ENCODE results near the gene MARCO. TPM values are rescaled to one million over a fixed set of nuclear protein-coding genes. Genes with fewer than 3 reads are reported as not detected.

The MARCO gene
- polyA plus RNA-seq, 1 experiment: not detected

DNA sequence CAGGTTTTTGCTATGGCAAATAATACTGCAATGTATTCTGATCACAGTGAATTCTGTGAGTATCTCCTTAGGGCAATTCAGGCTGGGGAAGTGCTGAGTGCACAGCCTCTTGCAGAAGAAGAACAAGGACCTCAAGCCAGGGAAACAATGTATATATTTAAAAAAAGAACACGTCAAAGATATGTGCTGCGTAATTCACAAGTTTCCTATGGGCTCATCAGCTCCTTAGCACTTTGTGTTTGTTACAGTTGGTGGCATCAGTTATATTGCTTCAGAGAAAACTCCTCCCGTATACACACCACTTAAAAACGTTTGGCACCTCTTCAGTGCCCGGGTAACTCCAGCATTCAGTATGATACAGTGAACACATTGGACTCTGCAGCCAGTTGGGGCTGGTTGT lies 16.5 kb upstream of the MARCO start:
- TF ChIP-seq, protein P1, sequence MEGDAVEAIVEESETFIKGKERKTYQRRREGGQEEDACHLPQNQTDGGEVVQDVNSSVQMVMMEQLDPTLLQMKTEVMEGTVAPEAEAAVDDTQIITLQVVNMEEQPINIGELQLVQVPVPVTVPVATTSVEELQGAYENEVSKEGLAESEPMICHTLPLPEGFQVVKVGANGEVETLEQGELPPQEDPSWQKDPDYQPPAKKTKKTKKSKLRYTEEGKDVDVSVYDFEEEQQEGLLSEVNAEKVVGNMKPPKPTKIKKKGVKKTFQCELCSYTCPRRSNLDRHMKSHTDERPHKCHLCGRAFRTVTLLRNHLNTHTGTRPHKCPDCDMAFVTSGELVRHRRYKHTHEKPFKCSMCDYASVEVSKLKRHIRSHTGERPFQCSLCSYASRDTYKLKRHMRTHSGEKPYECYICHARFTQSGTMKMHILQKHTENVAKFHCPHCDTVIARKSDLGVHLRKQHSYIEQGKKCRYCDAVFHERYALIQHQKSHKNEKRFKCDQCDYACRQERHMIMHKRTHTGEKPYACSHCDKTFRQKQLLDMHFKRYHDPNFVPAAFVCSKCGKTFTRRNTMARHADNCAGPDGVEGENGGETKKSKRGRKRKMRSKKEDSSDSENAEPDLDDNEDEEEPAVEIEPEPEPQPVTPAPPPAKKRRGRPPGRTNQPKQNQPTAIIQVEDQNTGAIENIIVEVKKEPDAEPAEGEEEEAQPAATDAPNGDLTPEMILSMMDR (IDR thresholded peaks at IDR 0.05; ENCODE audit: low read depth, low read length): no peak
- no peaks in the 10 kb centered on the region for H3K9me3 ChIP-seq (ENCODE audit: control insufficient read depth, insufficient read depth, low read length)
- POLR2A ChIA-PET: no interaction called here
- H3K27me3 ChIP-seq (ENCODE audit: control insufficient read depth, insufficient read depth, low read length): no peaks in the 10 kb centered on the region
- H3K4me3 ChIP-seq (ENCODE audit: low read depth, low read length): no peak overlapping the region
- CTCF ChIA-PET: interaction anchor here (0.6 kb wide), 1 partner anchor 43 kb away, joined by 3 read pairs; no protein-coding TSS in a partner anchor
- no peak for DNase-seq (ENCODE audit: low read depth, low spot score)
- no peak overlapping the region for H3K27ac ChIP-seq (ENCODE audit: low read depth, low read length)

- POLR2A ChIA-PET: no interaction called here
- DNase-seq (ENCODE audit: low read depth, low spot score): no peak
- no peak overlapping the region for H3K27ac ChIP-seq (ENCODE audit: low read depth, low read length)
- H3K27me3 ChIP-seq (ENCODE audit: control insufficient read depth, insufficient read depth, low read length): no peaks in the 10 kb centered on the region
- TF ChIP-seq, protein P1 (IDR thresholded peaks at IDR 0.05; ENCODE audit: low read depth, low read length): no peak
- no peak overlapping the region for H3K4me3 ChIP-seq (ENCODE audit: low read depth, low read length)
- CTCF ChIA-PET: no interaction called here
- H3K9me3 ChIP-seq (ENCODE audit: control insufficient read depth, insufficient read depth, low read length): no peaks in the 10 kb centered on the region
These were observed 16.0 kb upstream of the MARCO start for GRCh38 chr2:118925981-118926380.

DNA sequence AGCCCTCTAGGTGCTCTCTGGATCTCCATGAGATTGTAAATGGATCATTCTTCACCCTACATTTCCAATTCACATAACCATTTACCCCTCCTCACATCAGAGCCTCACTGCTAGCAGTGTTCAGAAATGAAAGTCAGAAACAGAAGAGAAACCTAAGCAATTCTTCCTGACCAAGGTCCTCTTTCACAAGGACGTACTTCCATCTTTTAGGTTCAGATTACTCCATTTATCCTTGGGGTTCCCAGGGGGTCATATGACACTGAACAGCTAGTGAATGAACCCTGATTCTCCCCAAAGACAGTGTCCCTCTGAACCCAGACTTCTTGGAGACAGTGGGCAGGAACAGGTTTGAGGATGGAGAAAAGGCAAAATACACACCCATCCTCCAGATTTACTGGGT lies 12.9 kb upstream of the MARCO start:
- H3K27me3 ChIP-seq (ENCODE audit: control insufficient read depth, insufficient read depth, low read length): no peaks in the 10 kb centered on the region
- ChIA-PET CTCF (no interaction called here), POLR2A (no interaction called here)
- H3K4me3 ChIP-seq (ENCODE audit: low read depth, low read length): no peak overlapping the region
- no peaks in the 10 kb centered on the region for H3K9me3 ChIP-seq (ENCODE audit: control insufficient read depth, insufficient read depth, low read length)
- no peak for DNase-seq (ENCODE audit: low read depth, low spot score)
- no peak overlapping the region for H3K27ac ChIP-seq (ENCODE audit: low read depth, low read length)
- TF ChIP-seq, protein P1 (IDR thresholded peaks at IDR 0.05; ENCODE audit: low read depth, low read length): no peak

DNA sequence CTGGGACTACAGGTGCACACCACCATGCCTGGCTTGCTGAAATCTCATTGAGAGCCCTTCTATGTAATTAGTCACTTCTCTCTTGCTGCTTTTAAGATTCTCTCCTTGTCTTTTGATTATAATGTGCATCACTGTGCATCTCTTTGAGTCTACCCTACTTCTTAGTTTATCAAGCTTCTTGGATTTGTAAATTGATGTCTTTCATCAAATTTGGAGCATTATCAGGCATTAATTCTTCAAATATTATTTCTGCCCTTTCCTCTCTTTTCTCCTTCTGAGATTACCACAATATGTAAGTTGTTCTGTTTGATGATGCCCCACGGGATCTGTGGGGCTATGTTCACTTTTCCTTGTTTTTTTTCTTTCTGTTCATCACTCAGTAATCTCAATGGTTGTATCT lies 9.0 kb upstream of the MARCO start:
- ChIA-PET CTCF (no interaction called here), POLR2A (no interaction called here)
- no peak overlapping the region for H3K4me3 ChIP-seq (ENCODE audit: low read depth, low read length)
- H3K27me3 ChIP-seq (ENCODE audit: control insufficient read depth, insufficient read depth, low read length): no peaks in the 10 kb centered on the region
- DNase-seq (ENCODE audit: low read depth, low spot score): no peak
- TF ChIP-seq, protein P1 (IDR thresholded peaks at IDR 0.05; ENCODE audit: low read depth, low read length): no peak
- no peak overlapping the region for H3K27ac ChIP-seq (ENCODE audit: low read depth, low read length)
- H3K9me3 ChIP-seq (ENCODE audit: control insufficient read depth, insufficient read depth, low read length): no peaks in the 10 kb centered on the region

DNA sequence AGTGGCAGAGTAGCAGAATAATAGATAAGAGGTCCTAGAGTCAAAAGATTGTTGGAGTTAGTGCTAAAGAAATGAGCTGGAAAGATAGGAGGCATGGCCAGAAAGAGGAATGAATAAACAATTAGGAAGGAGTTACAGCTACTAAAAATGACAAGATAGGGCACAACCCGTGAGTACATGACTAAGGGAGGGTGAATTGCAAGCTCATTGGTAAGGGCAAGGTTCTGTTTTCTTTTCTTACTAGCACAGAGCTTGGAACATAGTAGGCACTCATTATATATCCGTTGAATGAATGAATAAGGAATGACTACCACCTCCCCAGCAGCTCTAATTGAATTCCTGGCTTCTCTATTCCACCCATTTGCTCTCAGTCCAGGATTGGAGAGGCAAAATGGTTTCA lies 5.7 kb upstream of the MARCO start:
- TF ChIP-seq, protein P1 (IDR thresholded peaks at IDR 0.05; ENCODE audit: low read depth, low read length): no peak
- CTCF ChIA-PET: no interaction called here
- no peak overlapping the region for H3K27ac ChIP-seq (ENCODE audit: low read depth, low read length)
- no peaks in the 10 kb centered on the region for H3K27me3 ChIP-seq (ENCODE audit: control insufficient read depth, insufficient read depth, low read length)
- no peak for DNase-seq (ENCODE audit: low read depth, low spot score)
- H3K9me3 ChIP-seq (ENCODE audit: control insufficient read depth, insufficient read depth, low read length): no peaks in the 10 kb centered on the region
- POLR2A ChIA-PET: no interaction called here
- no peak overlapping the region for H3K4me3 ChIP-seq (ENCODE audit: low read depth, low read length)

Data from AG04450 (cell line).